GM18499 (cell line): ENCODE measurements around the gene TMEM165.

ENCODE experiments used
- ATAC-seq: cut with Tn5 transposase; IDR thresholded peaks from one replicate; pipeline ENCODE4 v1.9.1; 2021; ENCODE audit warnings: moderate number of reproducible peaks; ENCODE audit not compliant: insufficient read depth, unreplicated experiment

The TMEM165 gene

DNA sequence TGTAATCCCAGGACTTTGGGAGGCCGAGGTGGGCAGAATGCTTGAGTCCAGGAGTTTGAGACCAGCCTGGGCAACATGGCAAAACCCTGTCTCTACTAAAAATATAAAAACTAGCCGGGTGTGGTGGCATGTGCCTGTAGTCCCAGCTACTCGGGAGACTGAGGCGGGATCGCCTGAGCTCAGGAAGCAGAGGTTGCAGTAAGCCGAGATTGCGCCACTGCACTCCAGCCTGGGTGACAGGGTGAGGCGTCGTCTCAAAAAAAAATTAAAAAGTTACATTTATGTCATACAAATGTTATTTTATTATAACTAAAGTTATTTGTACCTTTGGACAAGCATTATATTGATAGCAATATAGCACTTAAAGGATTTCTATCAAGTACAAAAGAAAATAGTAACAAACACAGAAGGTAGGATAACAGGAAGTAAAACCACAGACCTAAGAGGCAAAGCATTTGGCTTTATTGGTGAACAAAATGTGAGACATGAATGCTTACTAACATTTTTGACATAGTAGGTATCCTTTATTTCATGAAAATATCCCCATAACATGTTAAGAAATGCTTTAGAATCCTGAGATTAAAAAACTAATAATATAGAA, 51.5 kb downstream of the TMEM165 start:
- ATAC-seq, result no peak

- ATAC-seq, result no peak
These were observed 52.1 kb downstream of the TMEM165 start for GRCh38 chr4:55447831-55448230.

GRCh38 chr4:55450566-55450965, 54.8 kb downstream of the TMEM165 start:
- ATAC-seq, result no peak

DNA sequence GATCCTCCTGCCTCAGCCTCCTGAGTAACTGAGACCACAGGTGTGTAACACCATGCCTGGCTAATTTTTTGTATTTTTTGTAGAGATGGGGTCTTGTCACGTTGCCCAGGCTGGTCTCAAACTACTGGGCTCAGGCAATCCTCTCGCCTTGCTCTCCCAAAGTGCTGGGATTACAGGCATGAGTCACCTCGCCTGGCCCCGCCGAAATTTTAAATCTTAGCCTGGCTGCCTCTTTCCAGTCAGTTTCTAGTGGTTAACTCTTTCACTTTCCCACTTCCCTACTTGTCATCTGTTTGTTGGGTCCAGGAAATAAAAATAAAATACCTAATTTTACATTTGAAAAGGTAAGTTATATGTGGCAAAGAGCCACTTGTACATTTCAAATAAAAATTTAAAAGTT, 62.4 kb downstream of the TMEM165 start:
- no peak for ATAC-seq

DNA sequence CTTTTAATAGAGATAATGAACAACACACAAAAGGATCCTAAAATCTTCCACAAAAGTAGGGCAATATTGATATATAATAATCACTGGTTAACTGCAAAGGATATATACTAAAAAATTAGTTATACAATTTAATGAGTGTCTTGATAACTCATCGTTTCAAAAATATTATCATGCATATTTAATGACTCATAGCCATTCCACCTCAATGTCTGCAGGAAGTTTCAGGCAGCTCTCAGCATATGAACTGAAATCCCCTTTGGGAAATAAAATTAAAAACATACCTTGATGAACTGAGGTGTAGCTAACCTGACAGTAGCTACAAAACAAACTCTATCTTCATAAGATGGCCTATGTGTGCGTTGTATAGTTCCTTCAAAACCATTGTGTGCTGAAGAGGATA, 62.9 kb downstream of the TMEM165 start:
- no peak for ATAC-seq

DNA sequence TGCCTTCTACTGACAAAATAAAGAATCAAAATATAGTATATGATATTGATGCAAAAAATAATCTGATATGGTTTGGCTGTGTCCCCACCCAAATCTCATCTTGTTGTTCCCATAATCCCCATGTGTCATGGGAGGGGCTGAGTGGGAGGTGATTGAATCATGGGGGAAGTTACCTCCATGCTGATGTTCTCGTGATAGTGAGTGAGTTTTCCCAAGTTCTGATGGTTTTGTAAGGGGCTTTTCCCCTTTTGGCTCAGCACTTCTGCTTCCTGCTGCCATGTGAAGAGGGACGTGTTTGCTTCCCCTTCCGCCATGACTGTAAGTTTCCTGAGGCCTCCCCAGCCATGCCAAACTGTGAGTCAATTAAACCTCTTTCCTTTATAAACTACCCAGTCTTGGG, 70.2 kb downstream of the TMEM165 start:
- ATAC-seq, result no peak

DNA sequence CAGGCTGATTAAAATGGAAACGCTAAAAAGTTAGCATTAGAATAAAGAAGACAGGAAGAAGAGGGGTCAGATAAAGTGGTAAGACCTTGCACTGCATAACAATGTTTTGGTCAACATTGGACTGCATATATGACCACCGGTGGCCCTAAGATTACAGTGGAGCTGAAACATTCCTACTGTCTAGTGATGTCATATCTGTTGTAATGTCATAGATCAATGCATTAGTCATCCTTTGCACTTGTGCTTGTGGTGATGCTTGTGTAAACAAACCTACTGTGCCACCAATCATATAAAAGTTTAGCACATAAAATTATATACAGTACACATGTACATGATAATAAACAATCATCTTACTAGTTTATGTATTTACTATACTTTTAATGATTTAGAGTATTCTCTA, 73.0 kb downstream of the TMEM165 start:
- no peak for ATAC-seq

DNA sequence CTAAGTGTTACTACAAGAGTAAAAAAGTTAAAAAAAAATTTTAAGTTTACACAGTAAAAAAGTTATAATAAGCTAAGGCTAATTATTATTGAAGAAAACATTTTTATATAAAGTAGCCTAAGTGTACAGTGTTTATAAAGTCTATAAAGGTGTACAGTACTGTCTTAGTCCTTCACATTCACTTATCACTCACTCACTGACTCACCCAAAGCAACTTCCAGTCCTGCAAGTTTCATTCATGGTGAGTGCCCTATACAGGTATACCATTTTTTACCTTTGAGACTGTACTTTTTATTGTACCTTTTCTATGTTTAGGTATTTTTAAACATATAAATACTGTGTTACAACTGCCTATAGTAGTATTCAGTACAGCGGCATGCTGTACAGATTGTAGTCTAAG, 74.2 kb downstream of the TMEM165 start:
- no peak for ATAC-seq
